Neutrophil (primary cell): ENCODE measurements around the gene TNFRSF4.

Source experiments
- H3K27ac ChIP-seq: fragments of 200-600 bp; sonication (generic); 2 replicates; pipeline ENCODE4 v1.5.1; 2016; ENCODE audit warnings: mild to moderate bottlenecking, moderate library complexity
- H3K27me3 ChIP-seq: fragments of 200-600 bp; sonication (generic); 2 replicates; pipeline ENCODE4 v1.6.0; 2016; ENCODE audit warnings: mild to moderate bottlenecking
- H3K36me3 ChIP-seq: fragments of 200-600 bp; sonication (generic); 2 replicates; pipeline ENCODE4 v1.5.1; 2017
- H3K4me1 ChIP-seq, 2 experiments: fragments of 200-600 bp in 1 of 2; sonication (generic) in 1 of 2; 1 replicate in 1 of 2; 2 replicates in 1 of 2; pipeline versions ENCODE4 v1.5.1 to v1.6.1; 2013 to 2016; ENCODE audit warnings: low read depth in 1 of 2, low read length in 1 of 2, mild to moderate bottlenecking in 1 of 2, moderate library complexity in 1 of 2; ENCODE audit not compliant: control insufficient read depth in 1 of 2, insufficient read depth in 1 of 2
- H3K4me3 ChIP-seq, 2 experiments: fragments of 200-600 bp in 1 of 2; sonication (generic) in 1 of 2; 1 replicate in 1 of 2; 2 replicates in 1 of 2; pipeline ENCODE4 v1.5.1; 2013 to 2016; ENCODE audit warnings: low read depth in 1 of 2, low read length in 1 of 2, mild to moderate bottlenecking in 1 of 2, moderate library complexity in 1 of 2
- H3K9me3 ChIP-seq: fragments of 200-600 bp; sonication (generic); 2 replicates; pipeline ENCODE4 v1.5.1; 2016
- CTCF ChIP-seq: fragments of 200-600 bp; sonication (generic); IDR thresholded peaks from 2 replicates; pipeline ENCODE4 v1.5.1; 2016; ENCODE audit warnings: antibody characterized with exemption

The TNFRSF4 gene

GRCh38 chr1:1166642-1167397, 47.1 kb downstream of the TNFRSF4 start:
- H3K4me1 ChIP-seq, result no peaks in the 10 kb centered on the region
- no peak overlapping the region for H3K4me3 ChIP-seq
- H3K27me3 ChIP-seq, result peaks cover 85% of the 10 kb centered on the region
- H3K27ac ChIP-seq, result no peak overlapping the region
- no peaks in the 10 kb centered on the region for H3K36me3 ChIP-seq
- H3K9me3 ChIP-seq, result no peaks in the 10 kb centered on the region
- TF ChIP-seq CTCF, result no peak

- no peaks in the 10 kb centered on the region for H3K9me3 ChIP-seq
- TF ChIP-seq CTCF, result no peak
- H3K36me3 ChIP-seq, result no peaks in the 10 kb centered on the region
- H3K4me3 ChIP-seq, result no peak overlapping the region
- H3K4me1 ChIP-seq, result no peaks in the 10 kb centered on the region
- peaks cover 77% of the 10 kb centered on the region for H3K27me3 ChIP-seq
- no peak overlapping the region for H3K27ac ChIP-seq
These were observed 48.0 kb downstream of the TNFRSF4 start for GRCh38 chr1:1165900-1166421.

- no peak for TF ChIP-seq CTCF
- Histone ChIP-seq H3K36me3 (no peaks in the 10 kb centered on the region), H3K4me3 (no peak overlapping the region), H3K27me3 (peaks cover 72% of the 10 kb centered on the region), H3K4me1 (no peaks in the 10 kb centered on the region), H3K27ac (no peak overlapping the region), H3K9me3 (no peaks in the 10 kb centered on the region)
These were observed 48.5 kb downstream of the TNFRSF4 start for GRCh38 chr1:1165485-1165884.

- Histone ChIP-seq H3K36me3 (no peaks in the 10 kb centered on the region), H3K4me1 (no peaks in the 10 kb centered on the region), H3K27me3 (peaks cover 66% of the 10 kb centered on the region), H3K27ac (no peak overlapping the region), H3K4me3 (no peak overlapping the region), H3K9me3 (no peaks in the 10 kb centered on the region)
- TF ChIP-seq CTCF, result no peak
These were observed 49.1 kb downstream of the TNFRSF4 start for GRCh38 chr1:1164701-1165451.

GRCh38 chr1:1164361-1164700, 49.6 kb downstream of the TNFRSF4 start:
- no peak overlapping the region for H3K4me3 ChIP-seq
- no peak overlapping the region for H3K27ac ChIP-seq
- H3K36me3 ChIP-seq, result no peaks in the 10 kb centered on the region
- H3K27me3 ChIP-seq, result peaks cover 60% of the 10 kb centered on the region
- TF ChIP-seq CTCF, result no peak
- H3K4me1 ChIP-seq, result no peaks in the 10 kb centered on the region
- H3K9me3 ChIP-seq, result no peaks in the 10 kb centered on the region
